DOHH2 (cell line): ENCODE data around the gene SCUBE1.

ENCODE experiments used
- H3F3A ChIP-seq: fragments of 200-600 bp; sonication (generic), shearing (Covaris generic); 2 replicates; pipeline ENCODE4 v1.6.0; 2016; ENCODE audit warnings: antibody characterized with exemption, mild to moderate bottlenecking; ENCODE audit not compliant: control insufficient read depth, insufficient read depth
- H3K27ac ChIP-seq: fragments of 200-600 bp; sonication (generic); 2 replicates; pipeline ENCODE4 v1.5.1; 2014; ENCODE audit warnings: low read depth, mild to moderate bottlenecking, low read length, moderate library complexity
- H3K27me3 ChIP-seq: fragments of 200-600 bp; sonication (generic); 2 replicates; pipeline ENCODE4 v1.6.1; 2014; ENCODE audit warnings: mild to moderate bottlenecking, low read length, mixed read lengths; ENCODE audit not compliant: control insufficient read depth
- H3K36me3 ChIP-seq: fragments of 200-600 bp; sonication (generic); 2 replicates; pipeline ENCODE4 v1.6.1; 2014; ENCODE audit warnings: mild to moderate bottlenecking, low read length, moderate library complexity, mixed read lengths; ENCODE audit not compliant: control insufficient read depth
- H3K4me1 ChIP-seq: fragments of 200-600 bp; sonication (generic); 2 replicates; pipeline ENCODE4 v1.6.1; 2014; ENCODE audit warnings: mild to moderate bottlenecking, low read length, mixed read lengths; ENCODE audit not compliant: control insufficient read depth
- H3K4me2 ChIP-seq: fragments of 200-600 bp; sonication (generic); 2 replicates; pipeline ENCODE4 v1.6.0; 2014; ENCODE audit warnings: mild to moderate bottlenecking, low read length, moderate library complexity
- H3K4me3 ChIP-seq: fragments of 200-600 bp; sonication (generic); 2 replicates; pipeline ENCODE4 v1.5.1; 2014; ENCODE audit warnings: mild to moderate bottlenecking, low read length, mixed read lengths
- H3K79me2 ChIP-seq: fragments of 200-600 bp; sonication (generic); 2 replicates; pipeline ENCODE4 v1.6.1; 2014; ENCODE audit warnings: mild to moderate bottlenecking, low read length, mixed read lengths; ENCODE audit not compliant: control insufficient read depth
- H3K9me2 ChIP-seq: fragments of 200-600 bp; sonication (generic); replicated peaks from 2 replicates; pipeline ENCODE4 v1.6.1; 2014; ENCODE audit warnings: mild to moderate bottlenecking, low read length, mixed read lengths; ENCODE audit not compliant: control insufficient read depth
- H3K9me3 ChIP-seq: fragments of 200-600 bp; sonication (generic); 2 replicates; pipeline ENCODE4 v1.6.1; 2014; ENCODE audit warnings: antibody characterized with exemption, low read length, mixed read lengths; ENCODE audit not compliant: control insufficient read depth, insufficient read depth
- H4K20me1 ChIP-seq: fragments of 200-600 bp; sonication (generic); 2 replicates; pipeline ENCODE4 v1.6.0; 2014; ENCODE audit warnings: low read depth, mild to moderate bottlenecking, antibody characterized with exemption, low read length, moderate library complexity; ENCODE audit not compliant: control insufficient read depth, insufficient read depth
- CTCF ChIP-seq: fragments of 200-600 bp; sonication (generic); IDR thresholded peaks from one replicate; pipeline ENCODE4 v1.5.1; 2014; ENCODE audit warnings: antibody characterized with exemption, mild to moderate bottlenecking, low read depth, low read length; ENCODE audit not compliant: poor library complexity, severe bottlenecking
- EZH2phosphoT487 ChIP-seq: fragments of 200-600 bp; sonication (generic); IDR thresholded peaks from 2 replicates; pipeline ENCODE4 v1.6.1; 2017; ENCODE audit warnings: borderline replicate concordance, mild to moderate bottlenecking, antibody characterized with exemption, low read length, moderate library complexity, mixed read lengths

The SCUBE1 gene

GRCh38 chr22:43202756-43203410 is 140.3 kb downstream of the SCUBE1 start:
- H3K27ac ChIP-seq: no peak overlapping the region
- no peaks in the 10 kb centered on the region for H3K4me1 ChIP-seq
- no peaks in the 10 kb centered on the region for H3K36me3 ChIP-seq
- no peaks in the 10 kb centered on the region for H4K20me1 ChIP-seq
- H3K79me2 ChIP-seq: no peaks in the 10 kb centered on the region
- H3K27me3 ChIP-seq: no peaks in the 10 kb centered on the region
- no peak overlapping the region for H3K4me2 ChIP-seq
- TF ChIP-seq EZH2phosphoT487 (no peak), CTCF (no peak)
- H3K4me3 ChIP-seq: no peak overlapping the region
- no peaks in the 10 kb centered on the region for H3K9me2 ChIP-seq
- H3K9me3 ChIP-seq: no peaks in the 10 kb centered on the region
- H3F3A ChIP-seq: no peaks in the 10 kb centered on the region

- Histone ChIP-seq H3K79me2 (no peaks in the 10 kb centered on the region), H3K9me2 (no peaks in the 10 kb centered on the region), H3K4me3 (no peak overlapping the region), H3K4me1 (no peaks in the 10 kb centered on the region), H3K36me3 (no peaks in the 10 kb centered on the region), H3K27ac (no peak overlapping the region), H3K27me3 (no peaks in the 10 kb centered on the region), H3F3A (no peaks in the 10 kb centered on the region), H3K4me2 (no peak overlapping the region), H4K20me1 (no peaks in the 10 kb centered on the region), H3K9me3 (no peaks in the 10 kb centered on the region)
- TF ChIP-seq CTCF (no peak), EZH2phosphoT487 (no peak)
These were observed 140.8 kb downstream of the SCUBE1 start for GRCh38 chr22:43202326-43202725.

- no peaks in the 10 kb centered on the region for H3K36me3 ChIP-seq
- no peaks in the 10 kb centered on the region for H3K4me1 ChIP-seq
These were observed 141.5 kb downstream of the SCUBE1 start for GRCh38 chr22:43201486-43202219.

More at GRCh38 chr22:43201486-43202219, 141.5 kb downstream of the SCUBE1 start:
- Histone ChIP-seq H4K20me1 (no peaks in the 10 kb centered on the region), H3K27me3 (no peaks in the 10 kb centered on the region), H3K9me2 (no peaks in the 10 kb centered on the region), H3K4me2 (no peak overlapping the region), H3K4me3 (no peak overlapping the region), H3F3A (no peaks in the 10 kb centered on the region), H3K79me2 (no peaks in the 10 kb centered on the region), H3K9me3 (no peaks in the 10 kb centered on the region), H3K27ac (no peak overlapping the region)
- TF ChIP-seq CTCF: no peak
- TF ChIP-seq EZH2phosphoT487: no peak
